Stimulated activated CD8-positive, alpha-beta memory T cell treated with anti-CD3 and anti-CD28 coated beads, Interleukin-7, amount 100 ng/mL, for 4 hours (primary cell): Measurements from ENCODE around the gene MACROD2.
"Not testable (repeated sequence)": the region's sequence is repeated elsewhere in the genome, so short reads cannot be mapped to it uniquely, and the experiment has no call there.

Experiments used
- DNase-seq, 2 donors: peaks; one replicate each; pipeline ENCODE4 v3.0.0-alpha.2; 2020; ENCODE audit warnings: low read depth in 2 of 2

The MACROD2 gene

DNA sequence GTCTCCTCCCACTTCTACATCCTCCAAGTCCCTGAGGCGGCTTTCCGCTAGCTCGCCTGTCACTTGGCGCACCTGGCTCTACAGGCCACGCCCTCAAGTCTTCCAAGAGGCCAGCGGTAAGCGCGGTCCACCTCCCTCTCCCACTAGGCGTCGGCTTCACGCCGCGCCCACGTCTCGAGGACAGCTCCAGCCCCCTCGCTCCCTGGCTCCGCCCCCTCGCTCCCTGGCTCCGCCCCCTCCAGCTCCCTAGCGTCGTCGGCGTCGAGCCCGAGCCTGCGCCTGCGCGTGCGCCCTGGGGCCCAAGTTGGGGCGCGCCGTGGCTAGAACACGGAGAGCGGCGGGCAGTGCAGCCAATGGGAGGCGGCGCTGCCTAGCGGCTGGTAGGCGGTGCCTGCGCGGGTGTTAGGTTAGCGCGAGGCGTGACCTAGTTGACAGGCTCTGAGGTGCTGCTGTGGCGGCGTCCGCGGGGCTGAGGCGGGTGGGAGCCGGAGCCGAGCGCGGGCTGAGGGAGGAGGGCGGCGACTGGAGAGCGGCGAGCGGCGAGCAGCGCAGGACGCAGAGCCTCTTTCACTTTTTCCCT, at the start of gene MACROD2:
Gene MACROD2, plus strand, starts transcription at position 431 of the 580 bp plus-strand sequence.
- peak in 1 of 2 donors; percentile 17 for DNase-seq

DNA sequence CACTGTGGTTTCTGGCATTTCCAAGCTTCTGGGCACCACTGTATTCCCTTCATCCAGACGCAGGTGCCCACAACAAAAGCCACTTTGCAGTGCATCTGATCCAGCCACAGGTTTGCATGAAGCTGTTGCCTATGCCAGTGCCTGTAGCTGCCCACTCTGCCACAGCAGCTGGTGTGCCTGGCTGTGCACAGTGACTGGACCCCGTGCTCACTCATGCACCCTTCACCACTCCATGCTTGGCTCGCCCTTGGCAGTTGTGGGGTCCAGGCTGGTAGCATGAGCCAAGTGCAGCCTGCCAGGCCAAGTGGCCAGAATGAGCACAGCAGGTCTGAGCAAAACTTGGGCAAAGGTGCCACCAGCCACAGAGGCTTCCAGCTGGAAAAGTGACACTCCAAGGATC, 47.6 kb upstream of the MACROD2 start:
- DNase-seq, result no peak

DNA sequence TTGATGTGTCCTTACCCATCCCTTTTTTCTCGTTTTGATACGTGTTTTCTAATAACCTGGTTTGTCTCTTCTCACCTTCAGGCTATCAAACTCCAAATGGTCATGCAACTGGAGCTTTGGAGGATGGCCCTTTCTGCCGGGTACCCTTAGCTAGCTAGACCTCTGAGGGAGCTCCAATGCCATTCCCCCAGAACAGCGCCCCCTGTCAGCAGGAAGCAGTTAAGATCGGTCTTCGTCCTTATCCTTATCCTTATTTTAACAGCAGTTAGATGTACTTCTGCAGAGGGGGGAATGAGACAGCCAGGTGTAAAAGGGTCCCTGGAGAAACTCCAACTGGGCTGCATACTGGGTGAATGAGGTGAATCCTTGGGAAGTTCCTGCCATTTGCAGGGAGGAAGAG, 42.1 kb upstream of the MACROD2 start:
- no peak for DNase-seq

DNA sequence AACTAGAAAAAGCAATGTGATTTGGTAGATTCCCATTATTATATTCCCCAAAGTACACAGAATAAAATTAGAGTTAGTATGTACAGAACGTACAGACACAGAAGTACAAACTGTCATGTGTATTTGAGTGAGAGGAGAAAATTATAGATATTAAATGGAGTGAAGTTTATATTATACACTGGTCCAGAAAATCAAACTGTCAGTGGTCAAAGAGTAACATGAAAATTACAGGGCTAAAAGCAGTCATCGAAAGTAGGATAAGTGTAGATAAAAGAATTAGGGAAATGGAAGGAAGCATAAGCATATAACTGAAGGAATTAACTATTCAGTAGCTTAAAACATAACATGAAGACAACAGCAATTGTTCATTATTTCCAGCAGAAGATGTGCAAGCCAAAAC, 35.2 kb upstream of the MACROD2 start:
- no peak for DNase-seq

DNA sequence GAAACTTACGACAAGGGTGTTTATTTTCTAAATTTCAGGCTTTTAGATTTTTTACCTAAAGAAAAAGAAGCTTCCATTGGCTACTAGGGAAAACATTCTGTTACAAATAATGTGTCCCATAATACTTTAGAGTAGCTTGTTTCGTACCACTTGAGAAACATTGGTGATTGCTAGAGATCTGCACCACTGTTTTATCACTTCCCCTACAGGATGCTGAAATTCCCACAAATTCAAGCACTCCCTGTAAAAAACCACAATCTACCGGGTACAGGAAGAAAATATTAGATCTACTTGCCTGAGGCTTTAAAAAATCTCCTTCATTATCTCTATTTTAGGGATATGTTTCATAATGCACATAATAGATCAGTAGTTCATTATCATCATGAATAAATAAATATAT, 34.8 kb upstream of the MACROD2 start:
- DNase-seq, result no peak

DNA sequence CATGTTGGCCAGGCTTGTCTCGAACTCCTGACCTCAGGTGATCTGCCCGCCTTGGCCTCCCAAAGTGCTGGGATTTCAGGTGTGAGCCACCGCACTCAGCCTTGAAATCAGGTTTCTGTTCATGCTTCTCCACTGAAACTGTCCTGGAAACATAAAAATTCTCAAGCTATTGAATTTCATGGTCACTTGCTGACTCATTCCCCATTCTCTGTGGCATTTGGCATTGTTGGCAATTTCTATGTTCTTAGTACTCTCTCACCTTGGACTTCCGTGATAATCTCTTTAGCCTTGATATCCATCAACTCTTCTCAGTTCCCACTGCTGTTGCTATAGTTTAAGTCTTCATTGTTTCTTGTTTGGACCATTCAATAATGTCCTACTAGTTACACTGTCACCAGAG, 11.1 kb upstream of the MACROD2 start:
- no peak for DNase-seq

DNA sequence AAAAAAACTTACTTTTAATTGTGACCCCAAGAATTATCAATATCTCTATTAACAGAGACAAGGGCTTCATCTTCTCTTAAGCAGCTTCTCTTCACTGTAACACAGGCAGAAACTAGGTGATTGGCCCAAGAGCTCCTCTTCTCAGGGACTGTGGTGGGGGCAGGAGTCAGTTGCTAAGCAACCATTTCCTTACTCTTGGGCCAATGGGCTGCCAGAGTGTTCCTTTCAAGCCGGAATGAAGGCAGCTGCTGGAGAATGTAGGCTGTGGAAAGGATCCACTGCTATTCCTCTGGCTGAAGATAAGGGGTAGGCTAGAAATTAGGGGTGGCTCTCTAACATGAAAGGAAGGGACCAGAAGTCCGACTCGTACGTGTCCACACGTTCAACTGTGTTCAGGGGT, 4.9 kb upstream of the MACROD2 start, which contains the start of gene SEL1L2:
Gene SEL1L2, minus strand, starts transcription at position 150 of the 400 bp plus-strand sequence. Its CDS starts 80 bp downstream, at position 70.
- DNase-seq, result no peak

DNA sequence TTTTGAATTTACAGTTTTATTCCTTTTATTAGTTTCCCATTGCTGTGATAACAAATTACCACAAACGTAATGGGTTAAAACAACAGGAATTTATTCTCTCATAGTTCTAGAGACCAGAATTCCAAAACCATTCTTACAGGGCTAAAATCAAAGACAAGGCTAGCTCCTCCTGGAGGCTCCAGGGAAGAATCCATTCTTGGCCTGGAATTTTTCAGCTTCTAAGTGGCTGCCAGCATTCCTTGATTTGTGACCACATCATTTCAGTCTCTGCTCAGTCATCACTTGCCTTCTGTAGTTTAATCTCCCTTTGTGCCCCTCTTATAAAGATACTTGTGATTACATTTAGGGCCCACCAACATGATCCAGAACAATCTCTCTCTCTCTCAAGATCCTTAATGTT, 4.0 kb upstream of the MACROD2 start:
- DNase-seq, result no peak

DNA sequence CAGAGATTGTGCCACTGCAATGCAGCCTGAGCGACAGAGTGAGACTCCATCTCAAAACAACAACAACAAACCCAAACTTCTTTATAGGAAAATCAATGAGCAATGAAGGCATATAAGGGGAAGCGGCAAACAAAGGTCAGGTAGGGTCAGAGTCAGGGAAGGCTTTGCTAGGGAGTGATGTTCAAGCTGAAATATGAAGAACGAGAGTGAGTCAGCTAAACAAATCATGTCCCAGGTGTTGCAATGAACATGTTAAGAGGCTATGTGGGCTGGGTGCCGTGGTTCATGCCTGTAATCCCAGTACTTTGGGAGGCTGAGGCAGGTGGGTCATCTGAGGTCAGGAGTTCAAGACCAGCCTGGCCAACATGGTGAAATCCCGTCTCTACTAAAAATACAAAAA, 3.4 kb upstream of the MACROD2 start:
- DNase-seq, result not testable (repeated sequence)

DNA sequence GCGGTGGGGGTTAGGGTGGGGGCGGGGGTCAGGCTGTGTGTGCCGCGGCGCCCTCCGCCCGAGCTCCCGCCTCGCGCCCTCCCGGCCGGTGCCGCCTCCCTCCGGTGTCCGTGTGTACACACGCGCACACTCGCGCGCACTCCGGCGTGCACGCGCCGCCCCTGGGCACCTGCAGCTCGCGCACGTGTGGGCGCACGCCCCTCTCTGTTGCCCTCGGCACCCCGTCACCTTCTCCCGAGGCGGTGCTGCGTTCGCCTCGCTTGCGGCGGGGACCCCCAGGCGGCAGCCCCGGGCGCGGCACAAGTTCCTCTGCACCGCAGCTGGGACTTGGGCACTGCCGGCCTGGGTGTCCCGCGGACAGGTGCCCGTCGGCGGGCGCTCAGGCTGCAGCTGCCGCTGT, 525 bp downstream of the MACROD2 start:
- DNase-seq, result no peak

DNA sequence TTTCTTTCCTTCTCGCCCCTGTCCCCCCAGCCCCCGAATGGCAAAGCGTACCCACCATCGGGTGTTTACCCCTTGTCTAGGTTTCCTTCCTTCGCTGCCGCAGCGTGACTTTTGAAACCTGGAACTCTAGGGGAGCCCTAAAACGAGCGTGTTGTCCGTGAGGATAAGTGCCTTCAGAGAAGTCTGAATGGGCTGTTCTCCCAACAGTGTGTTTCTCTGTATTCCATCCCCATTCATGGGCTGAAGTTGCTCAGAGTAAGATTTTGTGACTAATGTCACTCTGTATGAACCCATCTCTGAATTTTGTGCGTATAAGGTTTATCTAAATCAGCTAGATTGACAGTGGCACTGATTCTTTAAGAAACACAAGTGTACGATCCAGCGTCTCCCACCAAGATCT, 949 bp downstream of the MACROD2 start:
- DNase-seq, result no peak

DNA sequence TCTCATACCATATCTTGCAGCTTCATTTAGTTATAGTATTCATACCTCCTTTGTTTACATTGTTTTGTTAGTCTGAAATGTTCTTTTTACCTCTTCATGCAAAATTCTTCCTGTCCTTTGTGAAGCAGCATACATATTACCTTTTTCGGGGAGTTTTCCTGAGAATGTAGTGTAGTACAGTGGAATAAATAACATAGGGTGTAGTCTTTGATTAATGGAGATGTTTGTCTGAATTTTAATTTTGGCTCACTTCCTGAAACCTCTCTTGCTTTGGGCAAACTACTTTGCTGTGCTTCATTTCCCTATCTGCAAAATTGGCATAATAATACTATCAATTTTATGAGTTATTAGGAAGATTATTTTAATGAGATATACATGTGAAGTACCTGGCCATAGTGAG, 5.6 kb downstream of the MACROD2 start:
- no peak for DNase-seq

DNA sequence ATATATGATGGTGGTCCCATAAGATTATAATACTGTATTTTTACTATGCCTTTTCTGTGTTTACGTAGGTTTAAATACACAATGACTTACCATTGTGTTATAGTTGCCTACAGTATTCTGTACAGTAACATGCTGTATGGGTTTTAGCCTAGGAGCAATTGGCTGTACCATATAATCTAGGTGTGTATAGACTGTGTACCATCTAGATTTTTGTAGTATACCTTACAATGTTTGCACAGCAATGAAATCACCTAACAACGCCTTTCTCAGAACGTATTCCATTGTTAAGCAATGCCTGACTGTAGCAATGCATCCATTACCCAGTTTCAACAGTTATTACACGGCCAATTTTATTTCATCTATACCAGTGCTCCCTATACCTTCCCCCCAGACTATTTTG, 10.7 kb downstream of the MACROD2 start:
- DNase-seq, result no peak

DNA sequence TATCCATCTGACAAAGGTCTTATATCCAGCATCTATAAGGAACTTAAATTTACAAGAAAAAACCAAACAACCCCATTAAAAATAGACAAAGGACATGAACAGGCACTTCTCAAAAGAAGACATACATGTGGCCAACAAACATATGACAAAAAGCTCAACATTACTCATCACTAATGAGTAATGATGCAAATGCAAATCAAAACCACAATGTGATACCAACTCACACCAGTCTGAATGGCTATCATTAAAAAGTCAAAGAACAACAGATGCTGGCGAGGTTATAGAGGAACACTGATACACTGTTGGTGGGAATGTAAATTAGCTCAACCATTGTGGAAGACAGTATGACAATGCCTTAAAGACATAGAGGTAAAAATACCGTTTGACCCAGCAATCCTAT, 13.9 kb downstream of the MACROD2 start:
- no peak for DNase-seq

DNA sequence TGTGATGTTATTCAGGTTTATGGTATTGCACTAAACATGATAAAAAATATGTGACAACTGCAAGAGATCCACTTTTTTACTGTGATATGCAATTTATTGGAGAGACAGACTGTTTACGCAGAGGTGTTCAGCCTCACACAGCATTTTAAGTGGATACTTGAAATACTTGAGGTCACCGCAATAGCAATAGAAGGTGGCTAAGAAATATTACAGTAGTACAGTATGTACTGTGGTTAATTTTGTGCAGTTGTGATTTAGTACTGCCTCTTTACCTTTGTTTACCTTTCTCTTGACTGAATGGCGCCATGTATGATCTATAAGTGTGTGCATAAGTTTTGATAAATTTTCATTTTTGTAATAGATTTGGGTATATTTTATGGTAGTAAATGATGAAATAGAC, 17.4 kb downstream of the MACROD2 start:
- DNase-seq, result no peak

DNA sequence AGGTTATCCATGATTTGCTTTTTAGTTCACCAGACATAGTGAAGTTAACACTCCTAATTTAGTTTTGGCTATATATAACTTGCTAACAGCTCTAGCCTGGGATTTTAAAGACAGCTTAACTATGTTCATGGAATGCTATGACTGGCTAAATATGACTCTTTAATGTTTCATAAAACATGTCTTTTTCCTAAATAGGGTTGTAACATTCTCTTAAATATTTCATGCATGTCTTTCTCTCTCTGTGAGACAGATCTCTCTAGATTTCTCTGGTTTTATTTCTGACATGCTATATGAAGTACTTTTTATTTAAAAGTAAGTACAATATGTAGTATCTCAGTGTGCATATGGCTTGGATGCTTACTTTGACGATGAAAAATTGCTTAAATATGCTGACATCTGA, 35.7 kb downstream of the MACROD2 start:
- DNase-seq, result no peak

DNA sequence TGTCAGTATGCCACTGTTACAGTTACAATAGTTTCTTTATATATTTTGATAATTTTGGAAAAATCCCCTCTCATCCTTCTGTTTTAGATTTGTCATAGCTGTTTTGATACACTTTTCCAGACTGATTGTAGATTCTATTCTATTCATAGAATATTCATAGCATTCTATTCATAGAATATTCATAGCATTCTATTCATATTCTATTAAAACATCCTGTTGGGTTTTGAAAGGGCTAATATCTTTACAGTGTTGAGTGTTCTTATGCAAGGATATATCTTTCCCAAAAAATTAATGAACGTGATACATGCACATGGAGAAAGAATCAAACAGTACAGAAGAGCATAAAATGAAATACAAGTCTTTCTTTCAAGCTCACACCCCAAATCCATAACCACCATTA, 38.0 kb downstream of the MACROD2 start:
- DNase-seq, result no peak

DNA sequence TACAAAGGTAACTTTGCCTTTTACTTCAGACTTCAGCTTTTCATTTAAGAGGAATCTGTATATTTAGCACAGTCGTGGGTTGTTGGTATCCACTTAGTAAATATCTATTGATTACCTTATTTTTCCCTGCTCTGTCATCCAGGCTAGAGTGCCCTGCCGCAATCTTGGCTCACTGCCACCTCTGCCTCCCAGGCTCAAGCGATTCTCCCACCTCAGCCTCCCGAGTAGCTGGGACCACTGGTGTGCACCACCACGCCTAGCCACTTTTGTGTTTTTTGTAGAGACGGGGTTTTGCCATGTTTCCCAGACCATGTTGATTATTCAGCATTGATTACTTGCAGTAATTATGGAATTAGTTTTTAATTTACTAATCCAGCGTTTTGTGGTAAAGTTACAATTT, 41.3 kb downstream of the MACROD2 start:
- no peak for DNase-seq

DNA sequence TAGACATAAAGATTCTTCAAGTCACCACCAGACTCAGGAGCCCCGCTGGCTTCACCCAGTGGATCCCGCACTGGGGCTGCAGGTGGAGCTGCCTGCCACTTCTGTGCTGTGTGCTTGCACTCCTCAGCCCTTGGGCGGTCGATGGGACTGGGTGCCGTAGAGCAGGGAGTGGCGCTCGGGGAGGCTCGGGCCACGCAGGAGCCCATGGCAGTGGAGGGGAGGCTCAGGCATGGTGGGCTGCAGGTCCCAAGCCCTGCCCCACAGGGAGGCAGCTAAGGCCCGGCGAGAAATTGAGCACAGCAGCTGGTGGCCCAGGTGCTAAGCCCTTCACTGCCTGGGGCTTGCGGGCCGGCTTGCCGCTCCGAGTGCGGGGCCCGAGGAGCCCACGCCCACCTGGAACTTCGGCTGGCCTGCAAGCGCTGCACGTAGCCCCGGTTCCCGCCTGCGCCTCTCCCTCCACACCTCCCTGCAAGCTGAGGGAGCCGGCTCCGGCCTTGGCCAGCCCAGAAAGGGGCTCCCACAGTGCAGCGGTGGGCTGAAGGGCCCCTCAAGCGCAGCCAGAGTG, 49.5 kb downstream of the MACROD2 start:
- DNase-seq, result not testable (repeated sequence)

DNA sequence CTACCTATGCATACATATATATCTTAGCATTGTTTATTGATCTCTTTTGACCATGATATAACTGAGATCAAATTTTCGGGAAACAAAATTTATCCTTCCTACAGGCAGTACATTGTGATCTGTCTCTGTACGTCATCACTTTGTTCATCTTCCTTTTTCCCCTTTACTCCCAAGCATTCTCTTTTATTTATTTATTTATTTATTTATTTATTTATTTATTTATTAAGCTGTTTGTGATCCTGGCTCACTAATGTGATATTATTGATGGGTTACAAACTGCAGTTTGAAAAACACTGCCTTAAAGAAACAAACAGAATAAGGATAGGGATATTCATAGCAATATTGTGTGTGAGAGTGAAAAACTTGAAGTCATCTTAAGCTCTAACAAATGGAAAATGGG, 51.2 kb downstream of the MACROD2 start:
- no peak for DNase-seq

DNA sequence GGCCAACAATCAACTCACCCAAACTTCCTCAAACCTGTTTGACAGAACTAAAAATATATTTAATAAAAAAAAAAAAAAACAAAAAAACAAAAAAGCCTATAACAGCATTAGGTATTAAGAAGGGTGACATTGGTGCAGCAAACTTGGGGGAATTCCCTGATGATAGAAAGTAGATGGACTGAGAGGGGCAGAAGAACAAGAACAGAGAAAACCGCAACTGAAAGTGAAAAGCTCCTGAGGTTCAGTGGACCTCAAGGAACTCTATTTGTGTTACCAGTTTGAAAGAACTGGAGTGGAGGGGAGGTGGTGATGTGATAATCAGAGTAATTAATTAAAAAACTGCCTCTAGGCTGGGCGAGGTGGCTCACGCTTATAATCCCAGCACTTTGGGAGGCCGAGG, 53.8 kb downstream of the MACROD2 start:
- DNase-seq, result no peak

DNA sequence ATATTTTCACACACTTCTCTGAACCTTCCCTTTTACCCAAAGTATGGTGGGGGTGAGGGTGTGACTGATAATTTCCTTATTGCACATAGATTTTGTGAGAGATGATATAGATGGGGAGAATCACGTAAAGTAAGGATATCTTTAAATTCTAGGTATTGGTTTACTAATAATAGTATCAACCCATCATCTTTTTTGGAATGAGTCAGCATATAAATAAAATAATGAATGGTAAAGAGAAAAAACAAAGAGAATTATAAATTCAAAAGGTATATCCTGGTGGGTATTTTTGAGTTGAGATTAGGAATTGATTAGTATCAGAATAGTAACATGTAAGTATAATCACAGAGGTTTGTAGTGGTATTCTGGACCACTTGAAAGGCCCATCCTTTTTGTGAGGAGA, 56.1 kb downstream of the MACROD2 start:
- DNase-seq, result no peak

DNA sequence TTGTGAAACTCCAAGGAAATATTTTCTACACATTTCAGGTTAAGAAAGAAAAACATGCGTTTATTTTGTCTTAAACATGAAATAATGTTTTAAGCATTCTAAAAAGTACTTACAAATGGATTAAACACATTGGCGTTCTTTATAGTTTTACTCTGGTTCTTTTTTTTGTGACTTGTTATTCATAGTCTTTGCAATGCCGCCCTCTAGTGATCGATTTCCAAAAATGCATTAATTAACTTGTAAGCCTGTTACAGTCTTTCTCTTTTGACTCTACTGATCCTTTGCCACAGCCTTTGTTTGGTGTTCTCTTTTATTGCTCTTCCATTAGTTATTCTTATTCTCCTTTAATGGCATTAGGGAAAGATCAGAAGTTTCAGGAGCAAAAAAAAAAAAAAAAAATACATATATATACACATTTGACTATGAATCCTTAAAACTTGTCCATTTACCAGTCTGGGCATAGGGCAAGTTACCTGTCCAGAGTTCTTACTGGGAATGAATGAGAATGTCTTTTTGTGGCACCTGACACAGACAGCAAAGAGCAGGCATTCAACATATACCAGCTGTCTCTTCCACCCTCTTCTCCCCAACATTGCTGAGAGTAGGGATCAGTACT, 59.9 kb downstream of the MACROD2 start:
- DNase-seq, result no peak

DNA sequence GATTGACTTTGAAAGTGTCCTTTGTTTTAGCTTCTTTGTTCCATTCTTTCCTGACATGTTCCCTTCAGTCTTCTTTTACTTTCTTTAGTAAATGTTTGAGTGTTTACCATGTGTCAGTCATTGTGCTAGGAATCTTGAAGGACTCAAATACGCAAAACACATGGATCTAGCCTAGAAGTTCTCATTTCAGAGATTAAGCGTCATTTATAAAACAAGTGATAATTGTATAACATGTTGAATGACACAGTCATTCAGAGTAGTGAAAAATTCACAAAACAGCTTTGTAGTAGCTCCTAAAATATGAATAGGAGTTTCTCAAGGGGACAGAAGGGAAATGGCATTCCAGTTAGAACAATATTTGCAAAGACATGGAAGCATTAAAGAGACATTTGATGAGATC, 66.9 kb downstream of the MACROD2 start:
- DNase-seq, result no peak
